Measurements from ENCODE around the gene CYB5R3. TPM values are rescaled to one million over a fixed set of nuclear protein-coding genes. Genes with fewer than 3 reads are reported as not detected.

CYB5R3 gene
- total RNA-seq, 1 experiment from 2014 or later, result 85.4 TPM

DNA sequence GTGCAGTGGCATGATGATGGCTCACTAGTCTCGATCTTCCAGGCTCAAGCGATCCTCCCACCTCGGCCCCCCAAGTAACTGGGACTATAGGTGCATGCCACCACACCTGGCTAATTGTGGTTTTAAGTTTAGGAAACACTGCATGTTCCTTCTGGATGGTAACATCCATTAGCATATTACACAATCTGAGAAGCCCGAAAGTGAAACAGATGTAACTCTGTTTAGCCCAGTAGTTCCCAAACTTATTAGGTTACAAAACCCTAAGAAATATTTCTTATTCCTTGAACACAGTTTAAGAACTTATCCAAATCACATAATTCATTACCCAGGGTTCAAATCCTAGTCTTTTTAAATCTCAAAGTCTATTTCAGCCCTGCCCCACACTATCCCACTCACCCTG lies 62.8 kb downstream of the CYB5R3 start (continued):
- TF ChIP-seq, protein P1, sequence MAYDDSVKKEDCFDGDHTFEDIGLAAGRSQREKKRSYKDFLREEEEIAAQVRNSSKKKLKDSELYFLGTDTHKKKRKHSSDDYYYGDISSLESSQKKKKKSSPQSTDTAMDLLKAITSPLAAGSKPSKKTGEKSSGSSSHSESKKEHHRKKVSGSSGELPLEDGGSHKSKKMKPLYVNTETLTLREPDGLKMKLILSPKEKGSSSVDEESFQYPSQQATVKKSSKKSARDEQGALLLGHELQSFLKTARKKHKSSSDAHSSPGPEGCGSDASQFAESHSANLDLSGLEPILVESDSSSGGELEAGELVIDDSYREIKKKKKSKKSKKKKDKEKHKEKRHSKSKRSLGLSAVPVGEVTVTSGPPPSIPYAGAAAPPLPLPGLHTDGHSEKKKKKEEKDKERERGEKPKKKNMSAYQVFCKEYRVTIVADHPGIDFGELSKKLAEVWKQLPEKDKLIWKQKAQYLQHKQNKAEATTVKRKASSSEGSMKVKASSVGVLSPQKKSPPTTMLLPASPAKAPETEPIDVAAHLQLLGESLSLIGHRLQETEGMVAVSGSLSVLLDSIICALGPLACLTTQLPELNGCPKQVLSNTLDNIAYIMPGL (CRISPR knock-in tag; IDR thresholded peaks at IDR 0.05), result no peak
- TF ChIP-seq ATF1 (CRISPR knock-in tag; IDR thresholded peaks at IDR 0.05), result no peak
- TF ChIP-seq, protein P2, sequence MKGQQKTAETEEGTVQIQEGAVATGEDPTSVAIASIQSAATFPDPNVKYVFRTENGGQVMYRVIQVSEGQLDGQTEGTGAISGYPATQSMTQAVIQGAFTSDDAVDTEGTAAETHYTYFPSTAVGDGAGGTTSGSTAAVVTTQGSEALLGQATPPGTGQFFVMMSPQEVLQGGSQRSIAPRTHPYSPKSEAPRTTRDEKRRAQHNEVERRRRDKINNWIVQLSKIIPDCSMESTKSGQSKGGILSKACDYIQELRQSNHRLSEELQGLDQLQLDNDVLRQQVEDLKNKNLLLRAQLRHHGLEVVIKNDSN (CRISPR knock-in tag; IDR thresholded peaks at IDR 0.05), result no peak
- no peak for TF ChIP-seq SP1 (CRISPR knock-in tag; conservative IDR thresholded peaks at IDR 0.05)
- TF ChIP-seq, protein P3, sequence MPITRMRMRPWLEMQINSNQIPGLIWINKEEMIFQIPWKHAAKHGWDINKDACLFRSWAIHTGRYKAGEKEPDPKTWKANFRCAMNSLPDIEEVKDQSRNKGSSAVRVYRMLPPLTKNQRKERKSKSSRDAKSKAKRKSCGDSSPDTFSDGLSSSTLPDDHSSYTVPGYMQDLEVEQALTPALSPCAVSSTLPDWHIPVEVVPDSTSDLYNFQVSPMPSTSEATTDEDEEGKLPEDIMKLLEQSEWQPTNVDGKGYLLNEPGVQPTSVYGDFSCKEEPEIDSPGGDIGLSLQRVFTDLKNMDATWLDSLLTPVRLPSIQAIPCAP (CRISPR knock-in tag; IDR thresholded peaks at IDR 0.05), result no peak
- TF ChIP-seq HMGA2 (CRISPR knock-in tag; IDR thresholded peaks at IDR 0.05), result no peak
- TF ChIP-seq ELF4 (CRISPR knock-in tag; IDR thresholded peaks at IDR 0.05; ENCODE audit: low read depth), result no peak
- TF ChIP-seq IRF2 (CRISPR knock-in tag; IDR thresholded peaks at IDR 0.05; ENCODE audit: borderline replicate concordance, low read depth), result no peak
- TF ChIP-seq, protein P4, sequence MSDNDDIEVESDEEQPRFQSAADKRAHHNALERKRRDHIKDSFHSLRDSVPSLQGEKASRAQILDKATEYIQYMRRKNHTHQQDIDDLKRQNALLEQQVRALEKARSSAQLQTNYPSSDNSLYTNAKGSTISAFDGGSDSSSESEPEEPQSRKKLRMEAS (CRISPR knock-in tag; IDR thresholded peaks at IDR 0.05), result no peak
- TF ChIP-seq, protein P5, sequence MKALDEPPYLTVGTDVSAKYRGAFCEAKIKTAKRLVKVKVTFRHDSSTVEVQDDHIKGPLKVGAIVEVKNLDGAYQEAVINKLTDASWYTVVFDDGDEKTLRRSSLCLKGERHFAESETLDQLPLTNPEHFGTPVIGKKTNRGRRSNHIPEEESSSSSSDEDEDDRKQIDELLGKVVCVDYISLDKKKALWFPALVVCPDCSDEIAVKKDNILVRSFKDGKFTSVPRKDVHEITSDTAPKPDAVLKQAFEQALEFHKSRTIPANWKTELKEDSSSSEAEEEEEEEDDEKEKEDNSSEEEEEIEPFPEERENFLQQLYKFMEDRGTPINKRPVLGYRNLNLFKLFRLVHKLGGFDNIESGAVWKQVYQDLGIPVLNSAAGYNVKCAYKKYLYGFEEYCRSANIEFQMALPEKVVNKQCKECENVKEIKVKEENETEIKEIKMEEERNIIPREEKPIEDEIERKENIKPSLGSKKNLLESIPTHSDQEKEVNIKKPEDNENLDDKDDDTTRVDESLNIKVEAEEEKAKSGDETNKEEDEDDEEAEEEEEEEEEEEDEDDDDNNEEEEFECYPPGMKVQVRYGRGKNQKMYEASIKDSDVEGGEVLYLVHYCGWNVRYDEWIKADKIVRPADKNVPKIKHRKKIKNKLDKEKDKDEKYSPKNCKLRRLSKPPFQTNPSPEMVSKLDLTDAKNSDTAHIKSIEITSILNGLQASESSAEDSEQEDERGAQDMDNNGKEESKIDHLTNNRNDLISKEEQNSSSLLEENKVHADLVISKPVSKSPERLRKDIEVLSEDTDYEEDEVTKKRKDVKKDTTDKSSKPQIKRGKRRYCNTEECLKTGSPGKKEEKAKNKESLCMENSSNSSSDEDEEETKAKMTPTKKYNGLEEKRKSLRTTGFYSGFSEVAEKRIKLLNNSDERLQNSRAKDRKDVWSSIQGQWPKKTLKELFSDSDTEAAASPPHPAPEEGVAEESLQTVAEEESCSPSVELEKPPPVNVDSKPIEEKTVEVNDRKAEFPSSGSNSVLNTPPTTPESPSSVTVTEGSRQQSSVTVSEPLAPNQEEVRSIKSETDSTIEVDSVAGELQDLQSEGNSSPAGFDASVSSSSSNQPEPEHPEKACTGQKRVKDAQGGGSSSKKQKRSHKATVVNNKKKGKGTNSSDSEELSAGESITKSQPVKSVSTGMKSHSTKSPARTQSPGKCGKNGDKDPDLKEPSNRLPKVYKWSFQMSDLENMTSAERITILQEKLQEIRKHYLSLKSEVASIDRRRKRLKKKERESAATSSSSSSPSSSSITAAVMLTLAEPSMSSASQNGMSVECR (CRISPR knock-in tag; IDR thresholded peaks at IDR 0.05; ENCODE audit: borderline replicate concordance), result no peak
- TF ChIP-seq, protein P6, sequence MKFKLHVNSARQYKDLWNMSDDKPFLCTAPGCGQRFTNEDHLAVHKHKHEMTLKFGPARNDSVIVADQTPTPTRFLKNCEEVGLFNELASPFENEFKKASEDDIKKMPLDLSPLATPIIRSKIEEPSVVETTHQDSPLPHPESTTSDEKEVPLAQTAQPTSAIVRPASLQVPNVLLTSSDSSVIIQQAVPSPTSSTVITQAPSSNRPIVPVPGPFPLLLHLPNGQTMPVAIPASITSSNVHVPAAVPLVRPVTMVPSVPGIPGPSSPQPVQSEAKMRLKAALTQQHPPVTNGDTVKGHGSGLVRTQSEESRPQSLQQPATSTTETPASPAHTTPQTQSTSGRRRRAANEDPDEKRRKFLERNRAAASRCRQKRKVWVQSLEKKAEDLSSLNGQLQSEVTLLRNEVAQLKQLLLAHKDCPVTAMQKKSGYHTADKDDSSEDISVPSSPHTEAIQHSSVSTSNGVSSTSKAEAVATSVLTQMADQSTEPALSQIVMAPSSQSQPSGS (CRISPR knock-in tag; IDR thresholded peaks at IDR 0.05; ENCODE audit: borderline replicate concordance, low read depth), result no peak
- no peak for TF ChIP-seq ZNF121 (CRISPR knock-in tag; IDR thresholded peaks at IDR 0.05)

DNA sequence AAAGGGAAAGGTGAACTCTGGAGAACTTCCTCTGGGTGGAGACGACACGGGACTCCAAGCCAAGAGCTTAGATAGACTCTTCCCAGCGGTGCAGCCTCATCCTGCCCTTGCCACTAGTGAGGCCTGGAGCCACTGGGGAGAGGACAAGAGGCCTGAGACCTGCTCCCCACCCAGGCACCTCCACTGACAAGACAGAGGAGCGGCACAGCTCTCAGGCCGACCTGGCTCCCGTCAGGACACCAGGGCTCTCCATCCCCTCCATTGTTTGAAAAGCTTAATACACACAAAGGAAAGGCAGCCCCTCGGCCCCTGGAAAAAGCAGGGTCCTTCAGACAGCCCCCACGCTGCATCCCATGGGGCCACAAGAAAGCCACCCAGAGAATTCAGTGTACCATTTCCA lies 64.1 kb downstream of the CYB5R3 start:
- Mint-ChIP-seq H3K4me1 (peaks cover 6% of the 10 kb centered on the region), H3K36me3 (peaks cover 47% of the 10 kb centered on the region), H3K4me3 (no peak overlapping the region), H3K27ac (no peak overlapping the region), H3K27me3 (ENCODE audit: low read depth) (no peaks in the 10 kb centered on the region), H3K9me3 (no peaks in the 10 kb centered on the region)
- ChIA-PET POLR2A (interaction anchor here (0.6 to 0.8 kb wide), 2 partner anchors 12 to 77 kb away, joined by 3 read pairs; no protein-coding TSS in a partner anchor), CTCF (interaction anchor here (0.9 kb wide), 1 partner anchor 25 kb away, joined by 3 read pairs; no protein-coding TSS in a partner anchor)
- DNase-seq (ENCODE audit: low spot score) (no peak), ATAC-seq (no peak)
- TF ChIP-seq, protein P7, sequence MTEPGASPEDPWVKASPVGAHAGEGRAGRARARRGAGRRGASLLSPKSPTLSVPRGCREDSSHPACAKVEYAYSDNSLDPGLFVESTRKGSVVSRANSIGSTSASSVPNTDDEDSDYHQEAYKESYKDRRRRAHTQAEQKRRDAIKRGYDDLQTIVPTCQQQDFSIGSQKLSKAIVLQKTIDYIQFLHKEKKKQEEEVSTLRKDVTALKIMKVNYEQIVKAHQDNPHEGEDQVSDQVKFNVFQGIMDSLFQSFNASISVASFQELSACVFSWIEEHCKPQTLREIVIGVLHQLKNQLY (CRISPR knock-in tag; IDR thresholded peaks at IDR 0.05), result no peak
- no peak for TF ChIP-seq FOXP1 (CRISPR knock-in tag; IDR thresholded peaks at IDR 0.05; ENCODE audit: borderline replicate concordance)
- no peak for TF ChIP-seq ZNF138 (CRISPR knock-in tag; conservative IDR thresholded peaks at IDR 0.05)
- no peak for TF ChIP-seq CBFB (CRISPR knock-in tag; IDR thresholded peaks at IDR 0.05; ENCODE audit: low read depth)
- TF ChIP-seq, protein P8, sequence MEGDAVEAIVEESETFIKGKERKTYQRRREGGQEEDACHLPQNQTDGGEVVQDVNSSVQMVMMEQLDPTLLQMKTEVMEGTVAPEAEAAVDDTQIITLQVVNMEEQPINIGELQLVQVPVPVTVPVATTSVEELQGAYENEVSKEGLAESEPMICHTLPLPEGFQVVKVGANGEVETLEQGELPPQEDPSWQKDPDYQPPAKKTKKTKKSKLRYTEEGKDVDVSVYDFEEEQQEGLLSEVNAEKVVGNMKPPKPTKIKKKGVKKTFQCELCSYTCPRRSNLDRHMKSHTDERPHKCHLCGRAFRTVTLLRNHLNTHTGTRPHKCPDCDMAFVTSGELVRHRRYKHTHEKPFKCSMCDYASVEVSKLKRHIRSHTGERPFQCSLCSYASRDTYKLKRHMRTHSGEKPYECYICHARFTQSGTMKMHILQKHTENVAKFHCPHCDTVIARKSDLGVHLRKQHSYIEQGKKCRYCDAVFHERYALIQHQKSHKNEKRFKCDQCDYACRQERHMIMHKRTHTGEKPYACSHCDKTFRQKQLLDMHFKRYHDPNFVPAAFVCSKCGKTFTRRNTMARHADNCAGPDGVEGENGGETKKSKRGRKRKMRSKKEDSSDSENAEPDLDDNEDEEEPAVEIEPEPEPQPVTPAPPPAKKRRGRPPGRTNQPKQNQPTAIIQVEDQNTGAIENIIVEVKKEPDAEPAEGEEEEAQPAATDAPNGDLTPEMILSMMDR (IDR thresholded peaks at IDR 0.05), result no peak
- TF ChIP-seq, protein P9, sequence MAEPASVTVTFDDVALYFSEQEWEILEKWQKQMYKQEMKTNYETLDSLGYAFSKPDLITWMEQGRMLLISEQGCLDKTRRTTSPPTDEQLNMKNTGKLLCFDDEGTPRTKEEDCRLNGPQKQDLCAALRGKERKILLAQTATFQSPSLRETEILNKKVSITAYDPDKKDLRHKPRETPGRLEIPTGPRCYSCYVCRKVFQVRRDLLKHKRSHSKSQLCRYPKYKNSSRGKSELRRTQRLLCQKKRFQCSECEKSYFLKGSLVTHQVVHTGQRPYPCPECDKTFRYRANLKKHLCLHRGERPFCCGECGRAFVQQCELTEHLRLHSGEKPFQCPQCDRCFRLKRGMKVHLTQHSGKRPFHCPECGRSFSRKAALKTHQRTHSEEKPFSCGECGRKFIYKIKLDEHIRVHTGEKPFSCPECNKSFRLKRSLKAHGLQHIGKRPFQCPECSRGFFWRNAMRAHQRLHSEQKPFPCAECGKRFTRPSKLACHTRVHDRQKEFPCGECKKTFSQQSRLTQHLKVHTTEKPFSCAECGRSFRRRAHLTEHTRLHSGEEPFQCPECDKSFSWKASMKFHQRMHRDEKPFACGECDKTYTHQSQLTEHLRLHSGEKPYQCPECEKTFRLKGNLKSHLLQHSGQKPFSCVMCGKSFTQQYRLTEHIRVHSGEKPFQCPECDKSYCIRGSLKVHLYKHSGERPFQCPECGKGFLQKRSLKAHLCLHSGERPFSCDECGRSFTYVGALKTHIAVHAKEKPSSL (CRISPR knock-in tag; conservative IDR thresholded peaks at IDR 0.05), result no peak
- no peak for TF ChIP-seq GTF2I (CRISPR knock-in tag; conservative IDR thresholded peaks at IDR 0.05)
- no peak for TF ChIP-seq SOX15 (CRISPR knock-in tag; IDR thresholded peaks at IDR 0.05)
- TF ChIP-seq SMAD4 (CRISPR knock-in tag; IDR thresholded peaks at IDR 0.05), result no peak

Data from WTC11 (cell line).